Measurements from ENCODE around the gene NFIA. TPM values are rescaled to one million over a fixed set of nuclear protein-coding genes. Genes with fewer than 3 reads are reported as not detected.

NFIA gene
- total and polyA plus RNA-seq, 2 donors (not counting 1 experiment from before 2014, with no cell fraction given), result 0.28 to 0.54 TPM

- ATAC-seq (ENCODE audit: low read depth), result no peak
- Histone ChIP-seq H3K27me3 (replicated peaks in 1 of 4; ENCODE audit: control extremely low read depth in 1 of 4, control insufficient read depth in 3 of 4, insufficient read depth in 4 of 4, low read length in 3 of 4) (no peaks in the 10 kb centered on the region), H3K4me3 (ENCODE audit: control extremely low read depth in 1 of 5, extremely low read depth in 1 of 5, insufficient read depth in 1 of 5, low read depth in 2 of 5, low read length in 4 of 5) (no peak overlapping the region), H3K36me3 (replicated peaks in 1 of 2; ENCODE audit: control extremely low read depth in 1 of 2, control insufficient read depth in 1 of 2, extremely low read depth in 1 of 2, insufficient read depth in 2 of 2, low read length in 1 of 2) (no peaks in the 10 kb centered on the region), H3K9me3 (ENCODE audit: control extremely low read depth in 1 of 3, control insufficient read depth in 2 of 3, insufficient read depth in 1 of 3, low read length in 2 of 3) (no peaks in the 10 kb centered on the region), H4K20me1 (ENCODE audit: control insufficient read depth, insufficient read depth, low read length, poor library complexity, severe bottlenecking) (no peaks in the 10 kb centered on the region), H2AFZ (ENCODE audit: insufficient read depth, low read depth, low read length, poor library complexity, severe bottlenecking) (no peak overlapping the region), H3K27ac (ENCODE audit: low read length in 2 of 2) (no peak overlapping the region), H3K4me1 (ENCODE audit: control insufficient read depth in 2 of 2, insufficient read depth in 2 of 2, low read length in 2 of 2) (peaks cover 0 to 5% of the 10 kb centered on the region in 2 donors), H3K79me2 (ENCODE audit: control insufficient read depth, insufficient read depth, low read length) (no peaks in the 10 kb centered on the region), H3K9ac (ENCODE audit: low read length) (no peak overlapping the region), H3K4me2 (replicated peaks; ENCODE audit: low read depth, low read length, poor library complexity, severe bottlenecking) (no peak overlapping the region)
- Mint-ChIP-seq H3K9me3 (ENCODE audit: insufficient read depth) (no peaks in the 10 kb centered on the region), H3K27ac (no peak overlapping the region), H3K27me3 (peaks cover 10% of the 10 kb centered on the region), H3K4me3 (no peak overlapping the region), H3K4me1 (peaks cover 6% of the 10 kb centered on the region)
- intact Hi-C loops (cut with micrococcal nuclease), result no loop called here
- TF ChIP-seq EZH2 (IDR thresholded peaks at IDR 0.05; ENCODE audit: borderline replicate concordance, insufficient read depth, low read depth, low read length, poor library complexity, severe bottlenecking), result no peak
- no peak for TF ChIP-seq CTCF (IDR thresholded peaks at IDR 0.05)
- CTCF ChIA-PET, result interaction anchor here (0.7 to 0.8 kb wide), 2 partner anchors 9 to 15 kb away, joined by 3 read pairs; no protein-coding TSS in a partner anchor
- DNase-seq, result no peak
- POLR2A ChIA-PET, result no interaction called here
These were observed 341.3 kb downstream of the NFIA start for GRCh38 chr1:61423643-61424042.

- intact Hi-C loops (cut with micrococcal nuclease), result no loop called here
- Mint-ChIP-seq H3K4me1 (peaks cover 6% of the 10 kb centered on the region), H3K4me3 (no peak overlapping the region), H3K27me3 (peaks cover 10% of the 10 kb centered on the region), H3K9me3 (ENCODE audit: insufficient read depth) (no peaks in the 10 kb centered on the region), H3K27ac (no peak overlapping the region)
- H3K9me3 ChIP-seq (ENCODE audit: control extremely low read depth in 1 of 3, control insufficient read depth in 2 of 3, insufficient read depth in 1 of 3, low read length in 2 of 3), result no peaks in the 10 kb centered on the region
- CTCF ChIA-PET, result interaction anchor here (1.2 kb wide), 1 partner anchor 9 kb away, joined by 3 read pairs; no protein-coding TSS in a partner anchor
- DNase-seq (no peak), ATAC-seq (ENCODE audit: low read depth) (no peak)
- H3K27ac ChIP-seq (ENCODE audit: low read length in 2 of 2), result no peak overlapping the region
- H3K4me1 ChIP-seq (ENCODE audit: control insufficient read depth in 2 of 2, insufficient read depth in 2 of 2, low read length in 2 of 2), result peaks cover 0 to 5% of the 10 kb centered on the region in 2 donors
- no peak overlapping the region for H3K4me2 ChIP-seq (replicated peaks; ENCODE audit: low read depth, low read length, poor library complexity, severe bottlenecking)
- H4K20me1 ChIP-seq (ENCODE audit: control insufficient read depth, insufficient read depth, low read length, poor library complexity, severe bottlenecking), result no peaks in the 10 kb centered on the region
- TF ChIP-seq EZH2 (IDR thresholded peaks at IDR 0.05; ENCODE audit: borderline replicate concordance, insufficient read depth, low read depth, low read length, poor library complexity, severe bottlenecking) (no peak), CTCF (IDR thresholded peaks at IDR 0.05) (no peak)
- H3K36me3 ChIP-seq (replicated peaks in 1 of 2; ENCODE audit: control extremely low read depth in 1 of 2, control insufficient read depth in 1 of 2, extremely low read depth in 1 of 2, insufficient read depth in 2 of 2, low read length in 1 of 2), result no peaks in the 10 kb centered on the region
- POLR2A ChIA-PET, result no interaction called here
- WGBS (ENCODE audit: insufficient coverage), result 58% methylated on average over 3 of the region's 3 CpGs
- no peak overlapping the region for H2AFZ ChIP-seq (ENCODE audit: insufficient read depth, low read depth, low read length, poor library complexity, severe bottlenecking)
- H3K79me2 ChIP-seq (ENCODE audit: control insufficient read depth, insufficient read depth, low read length), result no peaks in the 10 kb centered on the region
- no peak overlapping the region for H3K9ac ChIP-seq (ENCODE audit: low read length)
- no peaks in the 10 kb centered on the region for H3K27me3 ChIP-seq (replicated peaks in 1 of 4; ENCODE audit: control extremely low read depth in 1 of 4, control insufficient read depth in 3 of 4, insufficient read depth in 4 of 4, low read length in 3 of 4)
- H3K4me3 ChIP-seq (ENCODE audit: control extremely low read depth in 1 of 5, extremely low read depth in 1 of 5, insufficient read depth in 1 of 5, low read depth in 2 of 5, low read length in 4 of 5), result no peak overlapping the region
These were observed 342.0 kb downstream of the NFIA start for GRCh38 chr1:61424382-61424781.

Data from B cell (primary cell).